GM18517 (cell line): Measurements from ENCODE around the gene GJC2.

Experiments used
- ATAC-seq: cut with Tn5 transposase; IDR thresholded peaks from one replicate; pipeline ENCODE4 v1.9.1; 2021; ENCODE audit warnings: mild to moderate bottlenecking, moderate library complexity; ENCODE audit not compliant: unreplicated experiment

Gene GJC2

GRCh38 chr1:228156515-228156881, 6.8 kb downstream of the GJC2 start:
- no peak for ATAC-seq

- no peak for ATAC-seq
Observed at GRCh38 chr1:228156941-228157728, 7.4 kb downstream of the GJC2 start.

- no peak for ATAC-seq
Observed at GRCh38 chr1:228157729-228158126, 8.0 kb downstream of the GJC2 start.

- no peak for ATAC-seq
Observed at GRCh38 chr1:228158151-228159007, 8.6 kb downstream of the GJC2 start.

GRCh38 chr1:228159008-228159665, 9.4 kb downstream of the GJC2 start:
- ATAC-seq = no peak

GRCh38 chr1:228160201-228160761, 10.6 kb downstream of the GJC2 start:
- no peak for ATAC-seq

GRCh38 chr1:228161362-228161761, 11.6 kb downstream of the GJC2 start:
- ATAC-seq = no peak

GRCh38 chr1:228161866-228162265, 12.1 kb downstream of the GJC2 start:
- ATAC-seq = no peak

GRCh38 chr1:228162286-228163006, 12.7 kb downstream of the GJC2 start:
- ATAC-seq = no peak

GRCh38 chr1:228163007-228163753, 13.4 kb downstream of the GJC2 start:
- no peak for ATAC-seq

- ATAC-seq = no peak
Observed at GRCh38 chr1:228163776-228164519, 14.2 kb downstream of the GJC2 start.

GRCh38 chr1:228164561-228165371, 15.0 kb downstream of the GJC2 start:
- ATAC-seq = peak; percentile 5

GRCh38 chr1:228165372-228166169, 15.8 kb downstream of the GJC2 start, which contains the start of gene IBA57:
Gene IBA57 (plus strand): TSS chr1:228165804. CDS start chr1:228165817, 13 bp downstream.
- peak; percentile 84 for ATAC-seq

GRCh38 chr1:228166170-228166936, 16.6 kb downstream of the GJC2 start:
- ATAC-seq = peak; percentile 14

GRCh38 chr1:228168563-228169270, 19.0 kb downstream of the GJC2 start:
- no peak for ATAC-seq

- no peak for ATAC-seq
Observed at GRCh38 chr1:228169345-228169744, 19.6 kb downstream of the GJC2 start.
